ENCODE measurements around the gene KISS1.

Gene KISS1

DNA sequence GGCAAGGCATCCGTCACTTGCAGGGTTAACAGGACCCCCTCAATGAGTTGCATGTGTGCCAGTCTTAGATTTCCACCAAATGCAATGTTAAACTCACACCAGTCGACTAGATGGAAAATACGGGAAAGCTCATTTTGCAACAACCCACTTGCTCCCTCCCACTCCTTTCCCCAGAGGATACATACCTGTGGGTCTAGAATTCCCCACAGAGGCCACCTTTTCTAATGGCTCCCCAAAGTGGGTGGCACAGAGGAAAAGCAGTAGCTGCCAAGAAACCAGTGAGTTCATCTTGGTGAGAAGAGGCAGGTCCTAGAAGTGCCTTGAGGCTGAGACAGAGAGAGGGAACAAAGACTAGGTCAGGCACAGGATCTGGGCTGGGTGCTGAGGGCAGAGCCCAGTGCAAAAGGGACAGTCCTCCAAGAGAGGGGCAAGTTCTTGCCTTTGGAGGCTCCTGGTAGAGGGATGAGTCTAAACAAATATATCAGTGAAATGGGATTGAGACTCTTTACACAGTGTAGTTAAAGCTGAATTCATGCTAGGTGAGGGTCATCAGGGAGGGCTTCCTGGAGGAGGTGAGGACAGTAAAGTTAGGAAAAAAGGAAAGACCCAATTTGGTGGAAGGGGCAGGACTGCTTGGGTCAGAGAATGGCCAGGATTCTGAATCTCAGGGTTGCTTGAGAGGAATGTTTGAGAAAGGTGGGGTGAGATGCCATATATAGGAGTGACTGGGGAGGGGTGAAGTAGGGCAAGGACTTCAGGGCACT, 3.5 kb downstream of the KISS1 start (continued):
- TF ChIP-seq ZNF560 (tag by site-specific recombination; IDR thresholded peaks at IDR 0.05; ENCODE audit: borderline replicate concordance) (no peak), RBAK (tag by site-specific recombination; IDR thresholded peaks at IDR 0.05) (no peak), ZFHX2 (tag by site-specific recombination; conservative IDR thresholded peaks at IDR 0.05) (peak; percentile 76), ZNF202 (tag by site-specific recombination; IDR thresholded peaks at IDR 0.05; ENCODE audit: borderline replicate concordance) (no peak), ZXDB (tag by site-specific recombination; IDR thresholded peaks at IDR 0.05) (no peak), ZNF114 (tag by site-specific recombination; IDR thresholded peaks at IDR 0.05) (no peak), ZNF768 (tag by site-specific recombination; IDR thresholded peaks at IDR 0.05) (no peak), ZNF311 (tag by site-specific recombination; IDR thresholded peaks at IDR 0.05; ENCODE audit: borderline replicate concordance) (no peak), ZNF248 (tag by site-specific recombination; IDR thresholded peaks at IDR 0.05) (no peak)
- TF ChIP-seq, protein P1, sequence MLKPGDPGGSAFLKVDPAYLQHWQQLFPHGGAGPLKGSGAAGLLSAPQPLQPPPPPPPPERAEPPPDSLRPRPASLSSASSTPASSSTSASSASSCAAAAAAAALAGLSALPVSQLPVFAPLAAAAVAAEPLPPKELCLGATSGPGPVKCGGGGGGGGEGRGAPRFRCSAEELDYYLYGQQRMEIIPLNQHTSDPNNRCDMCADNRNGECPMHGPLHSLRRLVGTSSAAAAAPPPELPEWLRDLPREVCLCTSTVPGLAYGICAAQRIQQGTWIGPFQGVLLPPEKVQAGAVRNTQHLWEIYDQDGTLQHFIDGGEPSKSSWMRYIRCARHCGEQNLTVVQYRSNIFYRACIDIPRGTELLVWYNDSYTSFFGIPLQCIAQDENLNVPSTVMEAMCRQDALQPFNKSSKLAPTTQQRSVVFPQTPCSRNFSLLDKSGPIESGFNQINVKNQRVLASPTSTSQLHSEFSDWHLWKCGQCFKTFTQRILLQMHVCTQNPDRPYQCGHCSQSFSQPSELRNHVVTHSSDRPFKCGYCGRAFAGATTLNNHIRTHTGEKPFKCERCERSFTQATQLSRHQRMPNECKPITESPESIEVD (tag by site-specific recombination; IDR thresholded peaks at IDR 0.05) = no peak
- TF ChIP-seq, protein P2, sequence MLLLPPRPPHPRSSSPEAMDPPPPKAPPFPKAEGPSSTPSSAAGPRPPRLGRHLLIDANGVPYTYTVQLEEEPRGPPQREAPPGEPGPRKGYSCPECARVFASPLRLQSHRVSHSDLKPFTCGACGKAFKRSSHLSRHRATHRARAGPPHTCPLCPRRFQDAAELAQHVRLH (tag by site-specific recombination; IDR thresholded peaks at IDR 0.05) = 0 out of 2 replicates have a peak, but pooled peaks have one; percentile 41

DNA sequence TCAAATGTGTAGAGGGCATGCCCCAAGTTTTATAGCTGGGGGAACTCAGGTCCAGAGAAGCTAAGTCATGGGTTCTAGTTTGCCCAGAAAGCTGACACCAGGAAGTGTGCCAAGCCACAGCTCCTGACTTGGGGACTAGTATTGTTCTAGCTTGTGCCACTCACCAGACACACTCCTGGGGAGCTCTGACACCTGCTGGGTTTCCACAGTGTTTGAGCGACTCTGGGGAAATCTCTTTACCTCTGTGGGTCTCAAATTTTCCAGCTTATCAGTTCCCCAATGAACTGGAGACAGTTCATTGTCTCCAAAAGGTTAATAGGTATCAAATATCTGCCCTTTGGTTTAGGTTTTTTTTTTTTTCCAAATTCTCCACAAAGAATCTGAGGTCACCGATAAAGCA, 4.2 kb downstream of the KISS1 start:
- Histone ChIP-seq H3K36me3 (ENCODE audit: control insufficient read depth in 2 of 2, insufficient read depth in 1 of 2, low read length in 2 of 2) (no peaks in the 10 kb centered on the region), H3K27ac (ENCODE audit: extremely low read depth, low read depth, low read length) (no peak overlapping the region), H3K4me3 (ENCODE audit: low read depth, low read length) (no peak overlapping the region), H3K4me1 (ENCODE audit: control insufficient read depth, insufficient read depth, low read length) (no peaks in the 10 kb centered on the region), H3K9me3 (ENCODE audit: control insufficient read depth, insufficient read depth, low read depth, low read length) (no peaks in the 10 kb centered on the region)
- ChIA-PET POLR2A (no interaction called here), CTCF (interaction anchor here (0.7 to 1.0 kb wide), 5 partner anchors 12 to 311 kb away, joined by 3 to 6 read pairs (median 5); no protein-coding TSS in a partner anchor)
- TF ChIP-seq ZIC2 (tag by site-specific recombination; IDR thresholded peaks at IDR 0.05) = 0 out of 2 replicates have a peak, but pooled peaks have one; percentile 16
- 0 out of 2 replicates have a peak, but pooled peaks have one; percentile 14 for TF ChIP-seq GLIS1 (tag by site-specific recombination; IDR thresholded peaks at IDR 0.05)
- no peak for TF ChIP-seq ZNF768 (tag by site-specific recombination; IDR thresholded peaks at IDR 0.05)

DNA sequence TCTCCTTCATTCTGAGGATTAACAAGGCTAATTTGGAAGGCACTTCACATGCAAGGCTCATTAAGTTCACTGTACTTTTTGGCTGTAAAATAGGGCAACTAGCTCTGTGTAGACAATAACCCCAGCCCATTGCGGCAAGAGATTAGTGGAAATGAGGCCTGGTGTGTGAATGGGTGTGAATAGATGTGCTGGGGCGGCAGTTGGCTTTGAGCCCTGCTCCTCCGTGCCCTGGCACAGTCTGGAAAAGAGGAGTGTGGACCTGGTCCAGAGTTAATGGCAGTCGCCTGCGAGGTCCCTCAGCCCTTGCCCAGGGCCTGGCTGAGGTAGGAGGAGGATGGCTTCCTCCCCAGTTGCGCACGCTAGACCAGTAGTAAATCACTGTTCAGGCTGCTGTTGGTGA, 4.8 kb downstream of the KISS1 start:
- CTCF ChIA-PET = interaction anchor here (0.8 to 1.0 kb wide), 5 partner anchors 16 to 311 kb away, joined by 3 to 6 read pairs (median 3); no protein-coding TSS in a partner anchor
- TF ChIP-seq SCRT1 (tag by site-specific recombination; IDR thresholded peaks at IDR 0.05; ENCODE audit: borderline replicate concordance) (no peak), ZNF560 (tag by site-specific recombination; IDR thresholded peaks at IDR 0.05; ENCODE audit: borderline replicate concordance) (no peak), ZNF157 (tag by site-specific recombination; IDR thresholded peaks at IDR 0.05) (no peak), ZNF184 (tag by site-specific recombination; IDR thresholded peaks at IDR 0.05) (no peak), ZBTB8A (tag by site-specific recombination; IDR thresholded peaks at IDR 0.05) (0 out of 2 replicates have a peak, but pooled peaks have one; percentile 12)
- TF ChIP-seq, protein P3, sequence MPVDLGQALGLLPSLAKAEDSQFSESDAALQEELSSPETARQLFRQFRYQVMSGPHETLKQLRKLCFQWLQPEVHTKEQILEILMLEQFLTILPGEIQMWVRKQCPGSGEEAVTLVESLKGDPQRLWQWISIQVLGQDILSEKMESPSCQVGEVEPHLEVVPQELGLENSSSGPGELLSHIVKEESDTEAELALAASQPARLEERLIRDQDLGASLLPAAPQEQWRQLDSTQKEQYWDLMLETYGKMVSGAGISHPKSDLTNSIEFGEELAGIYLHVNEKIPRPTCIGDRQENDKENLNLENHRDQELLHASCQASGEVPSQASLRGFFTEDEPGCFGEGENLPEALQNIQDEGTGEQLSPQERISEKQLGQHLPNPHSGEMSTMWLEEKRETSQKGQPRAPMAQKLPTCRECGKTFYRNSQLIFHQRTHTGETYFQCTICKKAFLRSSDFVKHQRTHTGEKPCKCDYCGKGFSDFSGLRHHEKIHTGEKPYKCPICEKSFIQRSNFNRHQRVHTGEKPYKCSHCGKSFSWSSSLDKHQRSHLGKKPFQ (tag by site-specific recombination; IDR thresholded peaks at IDR 0.05) = peak; percentile 98
- TF ChIP-seq, protein P4, sequence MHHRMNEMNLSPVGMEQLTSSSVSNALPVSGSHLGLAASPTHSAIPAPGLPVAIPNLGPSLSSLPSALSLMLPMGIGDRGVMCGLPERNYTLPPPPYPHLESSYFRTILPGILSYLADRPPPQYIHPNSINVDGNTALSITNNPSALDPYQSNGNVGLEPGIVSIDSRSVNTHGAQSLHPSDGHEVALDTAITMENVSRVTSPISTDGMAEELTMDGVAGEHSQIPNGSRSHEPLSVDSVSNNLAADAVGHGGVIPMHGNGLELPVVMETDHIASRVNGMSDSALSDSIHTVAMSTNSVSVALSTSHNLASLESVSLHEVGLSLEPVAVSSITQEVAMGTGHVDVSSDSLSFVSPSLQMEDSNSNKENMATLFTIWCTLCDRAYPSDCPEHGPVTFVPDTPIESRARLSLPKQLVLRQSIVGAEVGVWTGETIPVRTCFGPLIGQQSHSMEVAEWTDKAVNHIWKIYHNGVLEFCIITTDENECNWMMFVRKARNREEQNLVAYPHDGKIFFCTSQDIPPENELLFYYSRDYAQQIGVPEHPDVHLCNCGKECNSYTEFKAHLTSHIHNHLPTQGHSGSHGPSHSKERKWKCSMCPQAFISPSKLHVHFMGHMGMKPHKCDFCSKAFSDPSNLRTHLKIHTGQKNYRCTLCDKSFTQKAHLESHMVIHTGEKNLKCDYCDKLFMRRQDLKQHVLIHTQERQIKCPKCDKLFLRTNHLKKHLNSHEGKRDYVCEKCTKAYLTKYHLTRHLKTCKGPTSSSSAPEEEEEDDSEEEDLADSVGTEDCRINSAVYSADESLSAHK (tag by site-specific recombination; IDR thresholded peaks at IDR 0.05) = no peak
- TF ChIP-seq, protein P5, sequence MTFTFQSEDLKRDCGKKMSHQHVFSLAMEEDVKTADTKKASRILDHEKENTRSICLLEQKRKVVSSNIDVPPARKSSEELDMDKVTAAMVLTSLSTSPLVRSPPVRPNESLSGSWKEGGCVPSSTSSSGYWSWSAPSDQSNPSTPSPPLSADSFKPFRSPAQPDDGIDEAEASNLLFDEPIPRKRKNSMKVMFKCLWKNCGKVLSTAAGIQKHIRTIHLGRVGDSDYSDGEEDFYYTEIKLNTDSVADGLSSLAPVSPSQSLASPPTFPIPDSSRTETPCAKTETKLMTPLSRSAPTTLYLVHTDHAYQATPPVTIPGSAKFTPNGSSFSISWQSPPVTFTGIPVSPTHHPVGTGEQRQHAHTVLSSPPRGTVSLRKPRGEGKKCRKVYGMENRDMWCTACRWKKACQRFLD (tag by site-specific recombination; IDR thresholded peaks at IDR 0.05) = no peak
- Histone ChIP-seq H3K9me3 (ENCODE audit: control insufficient read depth, insufficient read depth, low read depth, low read length) (no peaks in the 10 kb centered on the region), H3K4me1 (ENCODE audit: control insufficient read depth, insufficient read depth, low read length) (no peaks in the 10 kb centered on the region), H3K4me3 (ENCODE audit: low read depth, low read length) (no peak overlapping the region), H3K27ac (ENCODE audit: extremely low read depth, low read depth, low read length) (no peak overlapping the region), H3K36me3 (ENCODE audit: control insufficient read depth in 2 of 2, insufficient read depth in 1 of 2, low read length in 2 of 2) (no peaks in the 10 kb centered on the region)
- POLR2A ChIA-PET = interaction anchor here (0.6 kb wide), 1 partner anchor 548 kb away, joined by 3 read pairs; no protein-coding TSS in a partner anchor
